CD4-positive, CD25-positive, alpha-beta regulatory T cell (primary cell): ENCODE results near the gene MID1. TPM values are rescaled to one million over a fixed set of nuclear protein-coding genes. Genes with fewer than 3 reads are reported as not detected.
"Not testable (repeated sequence)": the region's sequence is repeated elsewhere in the genome, so short reads cannot be mapped to it uniquely, and the experiment has no call there.

Experiments used
- ATAC-seq, 2 donors: fragments of 150-1000 bp; cut with Tn5 transposase; one replicate each; pipeline ENCODE4 v1.10.0; 2021; ENCODE audit warnings: low read depth in 2 of 2, moderate number of reproducible peaks in 2 of 2, moderate library complexity in 1 of 2
- DNase-seq, 3 donors: peaks; one replicate each; pipeline versions ENCODE4 v3.0.0 to v3.0.0-alpha.2; 2012 to 2022; ENCODE audit warnings: mixed read lengths in 1 of 3
- H3K27ac ChIP-seq: one replicate; pipeline ENCODE4 v1.7.0; 2013; ENCODE audit warnings: mild to moderate bottlenecking, low read length; ENCODE audit not compliant: insufficient read depth, poor library complexity, severe bottlenecking
- H3K27me3 ChIP-seq: one replicate; pipeline ENCODE4 v1.7.0; 2013; ENCODE audit warnings: low read length; ENCODE audit not compliant: control insufficient read depth, insufficient read depth
- H3K36me3 ChIP-seq: one replicate; pipeline ENCODE4 v1.7.0; 2013; ENCODE audit warnings: mild to moderate bottlenecking, low read length, moderate library complexity; ENCODE audit not compliant: control insufficient read depth, insufficient read depth
- H3K4me1 ChIP-seq: 2 replicates; pipeline ENCODE4 v1.7.0; 2013; ENCODE audit warnings: mild to moderate bottlenecking, low read length; ENCODE audit not compliant: insufficient read depth, control insufficient read depth, poor library complexity, severe bottlenecking
- H3K4me3 ChIP-seq: one replicate; pipeline ENCODE4 v1.7.0; 2013; ENCODE audit warnings: low read depth, mild to moderate bottlenecking, low read length, moderate library complexity
- H3K9me3 ChIP-seq, 2 experiments: 1 replicate in 1 of 2; 2 replicates in 1 of 2; pipeline ENCODE4 v1.7.0; 2013; ENCODE audit warnings: low read length in 2 of 2, mild to moderate bottlenecking in 1 of 2, moderate library complexity in 1 of 2; ENCODE audit not compliant: control insufficient read depth in 2 of 2
- H3K27ac Mint-ChIP-seq, 3 donors: one replicate each; pipeline ENCODE4 v1.8.0; 2020 to 2022; ENCODE audit warnings: mild to moderate bottlenecking in 3 of 3, mixed read lengths in 3 of 3, moderate library complexity in 2 of 3
- H3K27me3 Mint-ChIP-seq: one replicate; pipeline ENCODE4 v1.8.0; 2022; ENCODE audit warnings: mild to moderate bottlenecking, mixed read lengths
- H3K36me3 Mint-ChIP-seq: one replicate; pipeline ENCODE4 v1.8.0; 2020; ENCODE audit warnings: mixed read lengths
- H3K4me1 Mint-ChIP-seq, 4 donors: one replicate each; pipeline ENCODE4 v1.8.0; 2020 to 2022; ENCODE audit warnings: mixed read lengths in 4 of 4, mild to moderate bottlenecking in 1 of 4
- H3K4me3 Mint-ChIP-seq, 4 donors: one replicate each; pipeline ENCODE4 v1.8.0; 2020 to 2022; ENCODE audit warnings: mild to moderate bottlenecking in 4 of 4, mixed read lengths in 4 of 4, moderate library complexity in 3 of 4
- H3K9me3 Mint-ChIP-seq, 7 donors: one replicate each; pipeline ENCODE4 v1.8.0; 2020 to 2022; ENCODE audit warnings: mixed read lengths in 7 of 7, mild to moderate bottlenecking in 3 of 7, moderate library complexity in 2 of 7
- polyA plus RNA-seq, 4 donors: library from polyadenylated mRNA; unstranded; fragments of 300-500 nt; fragmentation: Illumina TruSeq; gene quantifications; one replicate each; pipeline ENCODE4 v1.2.3, GENCODE V29; 2021
- total RNA-seq: library from RNA; stranded (reverse); gene quantifications from one replicate; pipeline ENCODE4 v1.2.3, GENCODE V29; 2022

The MID1 gene
- total and polyA plus RNA-seq, 5 donors from 2014 or later: not detected

DNA sequence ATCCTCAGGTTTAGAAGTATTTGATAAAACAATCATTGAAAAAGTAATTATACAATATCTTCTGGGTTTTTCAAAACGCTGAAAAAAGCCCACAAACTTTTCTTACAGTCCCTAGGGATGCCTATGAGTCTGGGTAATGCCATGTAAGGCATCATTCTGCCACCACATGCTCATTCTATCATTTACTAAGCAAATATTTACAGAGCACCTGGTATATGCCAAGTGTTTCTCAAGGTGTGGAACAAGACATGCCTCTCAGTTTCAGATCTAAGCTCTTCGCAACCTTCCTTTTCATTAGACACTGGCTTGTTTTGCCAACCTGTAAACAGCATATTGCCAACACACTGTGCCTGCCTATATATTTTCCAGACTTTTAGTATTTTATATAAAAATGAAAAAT lies 17.7 kb downstream of the MID1 start:
- Histone ChIP-seq H3K27ac (no peak overlapping the region), H3K4me1 (no peaks in the 10 kb centered on the region), H3K4me3 (no peak overlapping the region), H3K36me3 (no peaks in the 10 kb centered on the region), H3K27me3 (no peaks in the 10 kb centered on the region), H3K9me3 (no peaks in the 10 kb centered on the region)
- H3K4me1 Mint-ChIP-seq: no peaks in the 10 kb centered on the region
- H3K36me3 Mint-ChIP-seq: no peaks in the 10 kb centered on the region
- ATAC-seq: no peak
- no peak for DNase-seq
- peaks cover 5% of the 10 kb centered on the region for H3K27me3 Mint-ChIP-seq
- H3K27ac Mint-ChIP-seq: no peak overlapping the region
- no peak overlapping the region for H3K4me3 Mint-ChIP-seq
- H3K9me3 Mint-ChIP-seq: peaks cover 0 to 4% (median 0%) of the 10 kb centered on the region in 7 donors

DNA sequence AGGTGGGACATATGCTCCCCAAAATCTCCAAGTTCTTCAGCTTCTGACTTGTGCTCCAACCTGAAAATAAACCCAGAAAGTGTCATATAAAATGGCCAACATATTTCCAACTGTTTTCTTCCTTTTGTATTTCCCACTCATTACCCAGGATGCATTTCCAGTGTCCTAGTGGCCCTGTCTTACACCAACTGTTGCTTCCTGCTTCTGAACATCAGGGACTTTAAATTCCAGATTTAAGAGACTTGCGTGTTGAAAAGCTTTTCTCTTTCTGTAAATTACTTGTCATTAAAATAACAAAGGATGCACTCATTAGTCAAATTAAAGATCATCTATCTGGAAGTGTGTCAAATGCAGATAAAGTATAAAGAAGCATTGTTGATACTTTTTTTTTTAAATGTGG lies 19.9 kb downstream of the MID1 start:
- no peak overlapping the region for H3K27ac ChIP-seq
- DNase-seq (no peak), ATAC-seq (no peak)
- H3K4me3 Mint-ChIP-seq: no peak overlapping the region
- no peaks in the 10 kb centered on the region for H3K4me1 ChIP-seq
- peaks cover 5% of the 10 kb centered on the region for H3K27me3 Mint-ChIP-seq
- H3K27ac Mint-ChIP-seq: no peak overlapping the region
- H3K4me3 ChIP-seq: no peak overlapping the region
- H3K36me3 ChIP-seq: no peaks in the 10 kb centered on the region
- no peaks in the 10 kb centered on the region for H3K27me3 ChIP-seq
- no peaks in the 10 kb centered on the region for H3K4me1 Mint-ChIP-seq
- no peaks in the 10 kb centered on the region for H3K9me3 ChIP-seq
- H3K9me3 Mint-ChIP-seq: peaks cover 0 to 4% (median 0%) of the 10 kb centered on the region in 7 donors
- H3K36me3 Mint-ChIP-seq: no peaks in the 10 kb centered on the region

DNA sequence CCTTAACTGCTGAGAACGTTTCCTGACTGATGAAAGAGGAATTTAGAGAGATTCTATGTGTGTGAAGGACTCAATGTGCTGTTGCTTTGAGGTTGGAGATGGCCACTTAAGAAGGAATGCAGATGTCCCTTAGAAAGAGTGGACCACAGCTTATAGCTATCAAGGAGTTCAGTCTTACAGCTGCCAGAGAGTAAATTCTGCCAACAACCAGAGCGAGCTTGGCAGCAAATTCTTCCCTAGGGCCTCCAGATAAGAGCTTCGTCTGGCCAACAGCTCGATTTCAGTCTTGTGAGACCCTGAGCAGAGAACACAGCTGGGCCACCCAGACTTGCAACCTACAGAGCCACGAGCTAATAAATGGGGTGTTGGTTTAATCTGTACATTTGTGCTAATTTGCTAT lies 21.8 kb downstream of the MID1 start:
- Mint-ChIP-seq H3K27ac (no peak overlapping the region), H3K9me3 (peaks cover 0 to 5% (median 0%) of the 10 kb centered on the region in 7 donors), H3K27me3 (peaks cover 5% of the 10 kb centered on the region), H3K36me3 (no peaks in the 10 kb centered on the region), H3K4me1 (no peaks in the 10 kb centered on the region), H3K4me3 (no peak overlapping the region)
- Histone ChIP-seq H3K27ac (no peak overlapping the region), H3K9me3 (no peaks in the 10 kb centered on the region), H3K36me3 (no peaks in the 10 kb centered on the region), H3K4me3 (no peak overlapping the region), H3K4me1 (no peaks in the 10 kb centered on the region), H3K27me3 (no peaks in the 10 kb centered on the region)
- no peak for ATAC-seq
- no peak for DNase-seq

DNA sequence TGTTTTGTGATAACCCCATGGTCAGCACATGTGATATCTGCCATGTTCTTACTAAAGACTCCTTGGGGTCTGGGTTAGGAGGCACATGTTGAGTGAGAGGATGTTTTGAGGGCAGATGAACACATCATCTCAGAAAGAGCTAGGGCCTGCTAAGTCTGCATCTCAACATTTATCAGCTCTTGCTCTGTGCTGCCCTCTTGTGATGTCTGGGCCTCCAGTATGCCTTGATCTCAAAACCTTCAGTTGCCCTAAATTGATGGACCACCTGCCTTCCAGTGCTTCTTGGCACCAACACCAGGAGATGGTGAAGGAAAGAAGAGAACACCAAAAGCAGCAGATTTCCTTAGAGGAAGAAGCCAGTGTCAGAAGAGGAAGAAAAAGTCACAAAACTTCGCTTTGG lies 22.5 kb downstream of the MID1 start:
- H3K4me1 ChIP-seq: no peaks in the 10 kb centered on the region
- H3K9me3 ChIP-seq: no peaks in the 10 kb centered on the region
- no peak overlapping the region for H3K4me3 Mint-ChIP-seq
- H3K27ac ChIP-seq: no peak overlapping the region
- no peaks in the 10 kb centered on the region for H3K36me3 Mint-ChIP-seq
- no peaks in the 10 kb centered on the region for H3K36me3 ChIP-seq
- H3K4me3 ChIP-seq: no peak overlapping the region
- ATAC-seq (no peak), DNase-seq (peak in 1 of 3 donors; percentile 4)
- H3K27ac Mint-ChIP-seq: no peak overlapping the region
- no peaks in the 10 kb centered on the region for H3K27me3 ChIP-seq
- peaks cover 5% of the 10 kb centered on the region for H3K27me3 Mint-ChIP-seq
- no peaks in the 10 kb centered on the region for H3K4me1 Mint-ChIP-seq
- H3K9me3 Mint-ChIP-seq: peaks cover 0 to 5% (median 0%) of the 10 kb centered on the region in 7 donors

DNA sequence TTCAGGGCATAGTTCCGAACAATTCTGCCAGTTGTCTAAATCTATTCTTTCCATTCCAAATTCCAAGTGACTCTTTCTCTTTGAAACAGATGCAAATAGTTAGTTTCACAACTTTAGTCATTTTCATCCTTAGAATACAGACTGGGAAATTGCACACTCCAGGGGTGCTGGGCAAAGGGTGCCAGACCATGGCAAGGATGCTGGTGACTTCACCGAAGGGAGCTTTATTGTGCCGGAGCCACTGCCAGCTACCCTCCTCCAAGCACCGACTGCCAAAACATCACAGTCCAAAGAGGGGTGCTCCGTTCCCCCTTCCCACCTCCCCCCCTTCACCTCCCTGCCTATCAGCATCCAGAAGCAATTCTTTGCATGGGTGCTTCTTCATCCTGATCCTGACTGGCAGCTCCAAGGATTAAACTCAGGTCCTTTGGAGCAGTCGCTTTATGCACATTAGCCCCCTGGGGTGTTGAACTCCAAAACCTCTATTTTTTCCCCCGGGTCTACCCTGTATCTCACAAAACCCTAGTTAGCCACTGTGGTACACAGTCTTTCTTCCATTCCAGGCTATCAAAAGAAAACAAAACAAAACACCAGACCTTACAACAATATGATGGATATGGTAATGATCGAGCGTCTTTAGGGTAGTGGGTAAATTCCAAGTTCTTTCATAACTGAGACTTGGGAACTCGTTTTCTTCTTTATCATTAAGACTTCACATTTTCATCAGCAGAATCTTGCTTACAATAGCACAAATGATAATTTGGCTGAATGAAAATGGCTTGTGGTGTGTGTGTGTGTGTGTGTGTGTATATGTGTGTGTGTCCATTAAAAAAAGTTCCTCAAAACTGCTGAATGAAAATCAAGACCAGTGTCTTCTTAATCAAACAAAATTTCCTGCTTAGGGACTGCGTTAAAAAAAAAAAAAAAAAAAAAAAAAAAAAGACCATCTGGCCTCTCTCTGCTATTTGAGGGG lies 28.7 kb downstream of the MID1 start:
- Mint-ChIP-seq H3K4me3 (no peak overlapping the region), H3K27me3 (no peaks in the 10 kb centered on the region), H3K27ac (peak overlapping the region in 1 of 3 donors; percentile 26), H3K36me3 (no peaks in the 10 kb centered on the region), H3K4me1 (no peaks in the 10 kb centered on the region), H3K9me3 (peaks cover 0 to 6% (median 0%) of the 10 kb centered on the region in 7 donors)
- no peaks in the 10 kb centered on the region for H3K36me3 ChIP-seq
- H3K27me3 ChIP-seq: no peaks in the 10 kb centered on the region
- DNase-seq: no peak
- H3K9me3 ChIP-seq: no peaks in the 10 kb centered on the region
- H3K27ac ChIP-seq: no peak overlapping the region
- no peak overlapping the region for H3K4me3 ChIP-seq
- H3K4me1 ChIP-seq: no peaks in the 10 kb centered on the region
- no peak for ATAC-seq

DNA sequence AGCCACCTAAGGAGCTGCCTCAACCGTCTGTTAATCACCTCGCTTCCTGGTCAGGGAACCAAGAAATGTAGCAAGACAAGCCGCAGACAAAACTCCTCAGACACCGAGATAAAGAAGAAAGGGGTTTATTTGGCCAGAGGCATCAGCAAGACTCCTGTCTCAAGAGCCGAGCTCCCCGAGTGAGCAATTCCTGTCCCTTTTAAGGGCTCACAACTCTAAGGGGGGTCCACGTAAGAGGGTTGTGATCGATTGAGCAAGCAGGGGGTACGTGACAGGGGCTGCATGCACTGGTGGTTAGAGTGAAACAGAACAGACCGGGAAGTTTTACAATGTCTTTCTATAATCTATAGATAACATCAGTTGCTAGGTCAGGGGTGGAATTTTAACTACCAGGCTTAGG lies 30.6 kb downstream of the MID1 start:
- not testable (repeated sequence) for ATAC-seq, H3K4me3 ChIP-seq, H3K36me3 ChIP-seq, H3K36me3 Mint-ChIP-seq, H3K27ac Mint-ChIP-seq, H3K4me3 Mint-ChIP-seq, H3K9me3 ChIP-seq, H3K4me1 Mint-ChIP-seq, DNase-seq, H3K27me3 ChIP-seq, H3K4me1 ChIP-seq, H3K27me3 Mint-ChIP-seq, H3K27ac ChIP-seq
- peaks cover 0 to 15% (median 3%) of the 10 kb centered on the region in 7 donors for H3K9me3 Mint-ChIP-seq

DNA sequence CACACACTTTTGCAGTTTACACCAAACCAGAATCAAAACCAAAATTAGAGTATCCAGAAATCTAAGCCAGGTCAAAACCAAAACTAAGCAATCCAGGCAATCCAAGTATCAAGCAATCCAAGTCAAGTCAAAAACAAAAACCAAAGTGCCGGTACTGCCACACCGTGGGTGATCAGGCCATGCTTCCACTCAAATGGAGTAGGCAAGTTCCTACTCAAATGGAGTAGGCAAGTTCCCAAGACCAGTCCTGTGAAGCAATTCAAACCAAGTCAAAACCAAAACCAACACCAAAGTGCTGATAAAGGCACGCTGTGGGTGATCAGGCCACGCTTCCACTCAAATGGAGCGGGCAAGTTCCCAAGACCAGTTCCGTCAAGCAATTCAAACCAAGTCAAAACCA lies 31.3 kb downstream of the MID1 start:
- no peak overlapping the region for H3K4me3 Mint-ChIP-seq
- H3K4me1 Mint-ChIP-seq: no peaks in the 10 kb centered on the region

DNA sequence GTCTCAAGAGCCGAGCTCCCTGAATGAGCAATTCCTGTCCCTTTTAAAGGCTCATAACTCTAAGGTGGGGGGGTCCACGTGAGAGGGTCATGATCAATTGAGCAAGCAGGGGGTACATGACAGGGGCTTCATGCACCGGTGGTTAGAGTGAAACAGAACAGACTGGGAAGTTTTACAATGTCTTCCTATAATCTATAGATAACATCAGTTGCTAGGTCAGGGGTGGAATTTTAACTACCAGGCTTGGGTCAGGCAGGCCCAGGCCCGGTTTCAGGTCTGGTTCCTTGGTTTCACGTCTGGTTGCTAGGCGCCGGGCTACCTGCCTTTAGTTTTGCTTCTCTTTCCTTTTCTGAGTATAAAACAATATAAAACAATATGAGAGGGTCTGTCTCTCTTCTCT lies 35.5 kb downstream of the MID1 start:
- H3K4me1 Mint-ChIP-seq, H3K27me3 ChIP-seq, H3K36me3 Mint-ChIP-seq, H3K9me3 ChIP-seq, H3K27ac Mint-ChIP-seq, H3K4me3 ChIP-seq, H3K27me3 Mint-ChIP-seq, ATAC-seq, H3K36me3 ChIP-seq, H3K4me1 ChIP-seq, DNase-seq, H3K27ac ChIP-seq: not testable (repeated sequence)
- H3K4me3 Mint-ChIP-seq: peak overlapping the region in 1 of 4 donors; percentile 61
- peaks cover 0 to 26% (median 6%) of the 10 kb centered on the region in 7 donors for H3K9me3 Mint-ChIP-seq

More for the DNA sequence above, 31.3 kb downstream of the MID1 start:
- Histone ChIP-seq H3K9me3 (no peaks in the 10 kb centered on the region), H3K27me3 (no peaks in the 10 kb centered on the region), H3K4me3 (no peak overlapping the region), H3K36me3 (no peaks in the 10 kb centered on the region), H3K27ac (no peak overlapping the region), H3K4me1 (no peaks in the 10 kb centered on the region)
- no peak for ATAC-seq
- no peaks in the 10 kb centered on the region for H3K27me3 Mint-ChIP-seq
- peaks cover 0 to 22% (median 6%) of the 10 kb centered on the region in 7 donors for H3K9me3 Mint-ChIP-seq
- H3K27ac Mint-ChIP-seq: no peak overlapping the region
- no peaks in the 10 kb centered on the region for H3K36me3 Mint-ChIP-seq
- no peak for DNase-seq
